Measurements from ENCODE around the gene SNRNP40. TPM values are rescaled to one million over a fixed set of nuclear protein-coding genes. Genes with fewer than 3 reads are reported as not detected.

The SNRNP40 gene
- total and polyA plus RNA-seq, 2 experiments from 2014 or later: 90.0 to 135 TPM

- DNase-seq (ENCODE audit: low spot score) (no peak), ATAC-seq (no peak)
- Mint-ChIP-seq H3K36me3 (ENCODE audit: low read depth) (no peaks in the 10 kb centered on the region), H3K27me3 (ENCODE audit: insufficient read depth, low read depth, poor library complexity) (no peaks in the 10 kb centered on the region), H3K27ac (no peak overlapping the region), H3K9me3 (no peaks in the 10 kb centered on the region), H3K4me3 (no peak overlapping the region), H3K4me1 (peaks cover 15% of the 10 kb centered on the region)
- H3K27me3 ChIP-seq (ENCODE audit: insufficient read depth): no peaks in the 10 kb centered on the region
- no peaks in the 10 kb centered on the region for H3F3A ChIP-seq (replicated peaks; ENCODE audit: low read depth)
- TF ChIP-seq REST (IDR thresholded peaks at IDR 0.05; ENCODE audit: unreplicated experiment) (no peak), NANOG (IDR thresholded peaks at IDR 0.05; ENCODE audit: borderline replicate concordance) (no peak), JUNB (IDR thresholded peaks at IDR 0.05; ENCODE audit: unreplicated experiment) (no peak), CREB1 (CRISPR knock-in tag; IDR thresholded peaks at IDR 0.05; ENCODE audit: low read depth) (no peak), EZH2 (IDR thresholded peaks at IDR 0.05; ENCODE audit: low read depth, unreplicated experiment) (no peak), ZNF114 (CRISPR knock-in tag; IDR thresholded peaks at IDR 0.05) (no peak), EZH2phosphoT487 (IDR thresholded peaks at IDR 0.05; ENCODE audit: unreplicated experiment) (no peak), POLR2AphosphoS5 (IDR thresholded peaks at IDR 0.05; ENCODE audit: low read depth) (no peak), ZNF462 (CRISPR knock-in tag; IDR thresholded peaks at IDR 0.05) (no peak), ZNF331 (CRISPR knock-in tag; IDR thresholded peaks at IDR 0.05; ENCODE audit: low read depth) (no peak), CTCF (conservative IDR thresholded peaks at IDR 0.05; ENCODE audit: low read depth in 2 of 2) (no peak), STAT1 (IDR thresholded peaks at IDR 0.05; ENCODE audit: unreplicated experiment) (no peak), ETS1 (IDR thresholded peaks at IDR 0.05) (no peak)
- H2AFZ ChIP-seq: no peak overlapping the region
- H3K79me2 ChIP-seq (replicated peaks; ENCODE audit: insufficient read depth): peaks cover 37% of the 10 kb centered on the region
- no peaks in the 10 kb centered on the region for H3K9me2 ChIP-seq (ENCODE audit: insufficient read depth)
- H3K27ac ChIP-seq (ENCODE audit: low read depth): no peak overlapping the region
- H3K36me3 ChIP-seq (ENCODE audit: insufficient read depth): no peaks in the 10 kb centered on the region
- peaks cover 8% of the 10 kb centered on the region; the same call in 1 of the 2 replicates for H3K4me1 ChIP-seq (ENCODE audit: insufficient read depth)
- H3K4me2 ChIP-seq: no peak overlapping the region
- peaks cover 12% of the 10 kb centered on the region; the same call in 1 of the 2 replicates for H4K20me1 ChIP-seq (replicated peaks; ENCODE audit: insufficient read depth)
- no peak overlapping the region for H3K4me3 ChIP-seq
These were observed 63.9 kb downstream of the SNRNP40 start for GRCh38 chr1:31232689-31233088.
